Tibial nerve (tissue), 4 donors: ENCODE measurements around the gene CEP57. TPM values are rescaled to one million over a fixed set of nuclear protein-coding genes. Genes with fewer than 3 reads are reported as not detected.
"Not testable (repeated sequence)": the region's sequence is repeated elsewhere in the genome, so short reads cannot be mapped to it uniquely, and the experiment has no call there.

ENCODE experiments used
- DNase-seq, 2 donors: peaks; one replicate each; pipeline ENCODE4 v3.0.0-alpha.2; 2019; ENCODE audit warnings: low spot score in 2 of 2
- H3K27ac ChIP-seq, 4 donors: fragments of 200-600 bp; sonication (generic) in 3 of 4; one replicate each; pipeline ENCODE4 v1.5.1; 2017 to 2019; ENCODE audit warnings: mild to moderate bottlenecking in 1 of 4
- H3K27me3 ChIP-seq, 2 donors: fragments of 200-600 bp; sonication (generic) in 1 of 2; one replicate each; pipeline versions ENCODE4 v1.5.1 to v1.6.0; 2017 to 2019
- H3K36me3 ChIP-seq, 3 donors: fragments of 200-600 bp; sonication (generic); one replicate each; pipeline ENCODE4 v1.5.1; 2018 to 2019
- H3K4me1 ChIP-seq, 4 donors: fragments of 200-600 bp; sonication (generic) in 3 of 4; one replicate each; pipeline ENCODE4 v1.5.1; 2017 to 2019
- H3K4me3 ChIP-seq, 4 donors: fragments of 200-600 bp; sonication (generic) in 3 of 4; one replicate each; pipeline ENCODE4 v1.5.1; 2017 to 2019; ENCODE audit warnings: mild to moderate bottlenecking in 1 of 4, moderate library complexity in 1 of 4
- H3K9me3 ChIP-seq, 4 donors: fragments of 200-600 bp; sonication (generic) in 3 of 4; one replicate each; pipeline ENCODE4 v1.5.1; 2017 to 2019
- CTCF ChIP-seq, 5 experiments: fragments of 200-600 bp in 3 of 5; fragments of 450-650 bp in 2 of 5; sonication (generic) in 3 of 5; IDR thresholded peaks; one replicate each; pipeline ENCODE4 v1.5.1; 2016 to 2019; ENCODE audit warnings: antibody characterized with exemption in 5 of 5, mild to moderate bottlenecking in 3 of 5, moderate library complexity in 2 of 5
- EP300 ChIP-seq, 2 donors: sonication (generic); formaldehyde crosslinking; IDR thresholded peaks; one replicate each; pipeline ENCODE4 v1.6.1; 2017; ENCODE audit warnings: antibody characterized with exemption in 2 of 2, mild to moderate bottlenecking in 1 of 2
- POLR2A ChIP-seq, 2 donors: fragments of 450-650 bp; IDR thresholded peaks; one replicate each; pipeline ENCODE4 v1.6.1; 2017; ENCODE audit warnings: antibody characterized with exemption in 2 of 2, mild to moderate bottlenecking in 2 of 2, moderate library complexity in 2 of 2
- WGBS, 2 donors: methylation state at CpG; one replicate each; pipeline ENCODE4 v1.1.5; 2018; 5-methylcytosine and 5-hydroxymethylcytosine counted together
- total RNA-seq, 4 donors: library from RNA; depleted of rRNA; stranded (reverse); fragments of >200 nt; gene quantifications; one replicate each; pipeline ENCODE4 v1.1.0, GENCODE V29; 2016

Gene CEP57
- total RNA-seq, 4 donors from 2014 or later: 48.9 to 58.0 (median 52.1) TPM

GRCh38 chr11:95849087-95849825, 59.0 kb downstream of the CEP57 start:
- no peak overlapping the region for H3K4me3 ChIP-seq
- DNase-seq: peak in 1 of 2 donors; percentile 64
- peak in 3 of 5 experiments; percentile 26 to 62 (median 41) for TF ChIP-seq CTCF (IDR thresholded peaks at IDR 0.05)
- TF ChIP-seq EP300 (IDR thresholded peaks at IDR 0.05): peak in 1 of 2 donors; percentile 31
- TF ChIP-seq POLR2A (IDR thresholded peaks at IDR 0.05): no peak
- peaks cover 0 to 38% (median 0%) of the 10 kb centered on the region in 3 donors for H3K36me3 ChIP-seq
- no peaks in the 10 kb centered on the region for H3K9me3 ChIP-seq
- 59 to 62% methylated on average over 6 of the region's 6 CpGs for WGBS, 2 donors
- H3K4me1 ChIP-seq: peaks cover 0 to 5% (median 0%) of the 10 kb centered on the region in 4 donors
- peak overlapping the region in 1 of 4 donors; percentile 28 for H3K27ac ChIP-seq
- no peaks in the 10 kb centered on the region for H3K27me3 ChIP-seq

GRCh38 chr11:95850137-95850536, 59.8 kb downstream of the CEP57 start:
- DNase-seq: no peak
- Histone ChIP-seq H3K4me3 (no peak overlapping the region), H3K27ac (no peak overlapping the region), H3K36me3 (peaks cover 0 to 43% (median 0%) of the 10 kb centered on the region in 3 donors), H3K4me1 (peaks cover 0 to 5% (median 0%) of the 10 kb centered on the region in 4 donors), H3K27me3 (no peaks in the 10 kb centered on the region), H3K9me3 (no peaks in the 10 kb centered on the region)
- TF ChIP-seq EP300 (IDR thresholded peaks at IDR 0.05) (no peak), POLR2A (IDR thresholded peaks at IDR 0.05) (no peak)

GRCh38 chr11:95853138-95853537, 62.8 kb downstream of the CEP57 start:
- DNase-seq: no peak
- no peak for TF ChIP-seq CTCF (IDR thresholded peaks at IDR 0.05)
- TF ChIP-seq EP300 (IDR thresholded peaks at IDR 0.05): no peak
- no peak for TF ChIP-seq POLR2A (IDR thresholded peaks at IDR 0.05)
- no peaks in the 10 kb centered on the region for H3K27me3 ChIP-seq
- peaks cover 0 to 5% (median 0%) of the 10 kb centered on the region in 4 donors for H3K4me1 ChIP-seq
- no peak overlapping the region for H3K4me3 ChIP-seq
- peaks cover 0 to 54% (median 0%) of the 10 kb centered on the region in 3 donors for H3K36me3 ChIP-seq
- no peak overlapping the region for H3K27ac ChIP-seq
- no peaks in the 10 kb centered on the region for H3K9me3 ChIP-seq

GRCh38 chr11:95853862-95854261, 63.6 kb downstream of the CEP57 start:
- H3K27me3 ChIP-seq: no peaks in the 10 kb centered on the region
- DNase-seq: no peak
- peaks cover 0 to 5% (median 0%) of the 10 kb centered on the region in 4 donors for H3K4me1 ChIP-seq
- TF ChIP-seq CTCF (IDR thresholded peaks at IDR 0.05) (no peak), POLR2A (IDR thresholded peaks at IDR 0.05) (no peak), EP300 (IDR thresholded peaks at IDR 0.05) (no peak)
- no peak overlapping the region for H3K27ac ChIP-seq
- peaks cover 0 to 60% (median 0%) of the 10 kb centered on the region in 3 donors for H3K36me3 ChIP-seq
- no peak overlapping the region for H3K4me3 ChIP-seq
- WGBS, 2 donors: 87 to 94% methylated on average over 2 of the region's 2 CpGs
- no peaks in the 10 kb centered on the region for H3K9me3 ChIP-seq

- H3K27me3 ChIP-seq, H3K27ac ChIP-seq, H3K9me3 ChIP-seq, H3K4me3 ChIP-seq, DNase-seq, H3K4me1 ChIP-seq: not testable (repeated sequence)
- peaks cover 0 to 65% (median 0%) of the 10 kb centered on the region in 3 donors for H3K36me3 ChIP-seq
- 94 to 96% methylated on average over 5 of the region's 5 CpGs for WGBS, 2 donors
These were observed 64.1 kb downstream of the CEP57 start for GRCh38 chr11:95854362-95854761.

GRCh38 chr11:95860024-95860423, 69.7 kb downstream of the CEP57 start:
- H3K9me3 ChIP-seq, H3K27ac ChIP-seq, H3K4me3 ChIP-seq, DNase-seq, H3K27me3 ChIP-seq, H3K4me1 ChIP-seq: not testable (repeated sequence)
- WGBS, 2 donors: 89 to 95% methylated on average over 4 of the region's 4 CpGs
- peaks cover 0 to 81% (median 0%) of the 10 kb centered on the region in 3 donors for H3K36me3 ChIP-seq
